ENCODE data around the gene LRRC47.
A peak's percentile ranks its signal among the peaks of the same experiment; 100 is the strongest.

LRRC47 gene

GRCh38 chr1:3746389-3746829 lies 49.9 kb downstream of the LRRC47 start:
- no peak for DNase-seq

- peak; percentile 8 for DNase-seq
Observed at GRCh38 chr1:3745590-3746381, 50.5 kb downstream of the LRRC47 start.

GRCh38 chr1:3745071-3745470 lies 51.2 kb downstream of the LRRC47 start:
- no peak for DNase-seq

- no peak for DNase-seq
Observed at GRCh38 chr1:3744646-3745045, 51.7 kb downstream of the LRRC47 start.

GRCh38 chr1:3743826-3744225 lies 52.5 kb downstream of the LRRC47 start:
- DNase-seq: no peak

GRCh38 chr1:3743421-3743820 lies 52.9 kb downstream of the LRRC47 start:
- no peak for DNase-seq

GRCh38 chr1:3742439-3743298 lies 53.6 kb downstream of the LRRC47 start:
- no peak for DNase-seq

GRCh38 chr1:3741566-3742438 lies 54.5 kb downstream of the LRRC47 start:
- no peak for DNase-seq

- no peak for DNase-seq
Observed at GRCh38 chr1:3740752-3741151, 55.5 kb downstream of the LRRC47 start.

GRCh38 chr1:3740042-3740441 lies 56.3 kb downstream of the LRRC47 start:
- no peak for DNase-seq

GRCh38 chr1:3738943-3739342 lies 57.4 kb downstream of the LRRC47 start:
- no peak for DNase-seq

- no peak for DNase-seq
Observed at GRCh38 chr1:3736708-3737107, 59.6 kb downstream of the LRRC47 start.

GRCh38 chr1:3736131-3736561 lies 60.2 kb downstream of the LRRC47 start:
- no peak for DNase-seq

- no peak for DNase-seq
Observed at GRCh38 chr1:3735688-3736087, 60.6 kb downstream of the LRRC47 start.

GRCh38 chr1:3735027-3735681 lies 61.1 kb downstream of the LRRC47 start:
- DNase-seq: no peak

- no peak for DNase-seq
Observed at GRCh38 chr1:3734602-3735001, 61.7 kb downstream of the LRRC47 start.

GRCh38 chr1:3733883-3734589 lies 62.3 kb downstream of the LRRC47 start:
- DNase-seq: no peak

- DNase-seq: no peak
Observed at GRCh38 chr1:3733094-3733882, 63.0 kb downstream of the LRRC47 start.

GRCh38 chr1:3732434-3733093 lies 63.7 kb downstream of the LRRC47 start:
- no peak for DNase-seq
